ENCODE results near the gene FOXJ3.

DNA sequence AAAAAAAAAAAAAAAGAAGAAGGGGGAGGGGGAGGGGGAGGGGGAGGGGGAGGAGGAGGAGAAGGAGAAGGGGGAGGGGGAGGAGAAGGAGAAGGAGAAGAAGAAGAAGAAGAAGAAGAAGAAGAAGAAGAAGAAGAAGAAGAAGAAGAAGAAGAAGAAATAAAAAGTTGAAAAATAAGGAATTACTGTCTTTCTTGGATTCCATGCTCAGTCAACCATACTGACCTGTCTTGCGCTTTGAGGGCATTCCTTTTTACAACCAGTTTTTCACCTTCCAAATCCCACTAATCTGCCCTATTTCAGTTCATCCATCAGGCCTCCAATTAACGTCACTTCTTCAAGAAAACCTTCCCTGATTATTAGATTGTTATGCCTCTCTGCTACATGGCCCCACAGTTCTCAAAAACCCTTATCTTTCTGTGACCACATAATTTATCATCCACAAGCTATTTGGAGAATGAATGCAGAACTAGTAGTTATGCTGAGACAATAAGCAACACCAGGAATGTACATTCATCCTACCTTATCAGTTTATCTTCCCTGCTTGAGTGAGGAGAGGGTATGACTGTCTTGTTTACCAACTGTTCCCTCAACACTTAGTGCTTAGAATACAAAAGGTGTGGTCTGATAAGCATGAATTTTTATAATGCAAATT, 113.0 kb downstream of the FOXJ3 start:
- TF ChIP-seq, protein P1, sequence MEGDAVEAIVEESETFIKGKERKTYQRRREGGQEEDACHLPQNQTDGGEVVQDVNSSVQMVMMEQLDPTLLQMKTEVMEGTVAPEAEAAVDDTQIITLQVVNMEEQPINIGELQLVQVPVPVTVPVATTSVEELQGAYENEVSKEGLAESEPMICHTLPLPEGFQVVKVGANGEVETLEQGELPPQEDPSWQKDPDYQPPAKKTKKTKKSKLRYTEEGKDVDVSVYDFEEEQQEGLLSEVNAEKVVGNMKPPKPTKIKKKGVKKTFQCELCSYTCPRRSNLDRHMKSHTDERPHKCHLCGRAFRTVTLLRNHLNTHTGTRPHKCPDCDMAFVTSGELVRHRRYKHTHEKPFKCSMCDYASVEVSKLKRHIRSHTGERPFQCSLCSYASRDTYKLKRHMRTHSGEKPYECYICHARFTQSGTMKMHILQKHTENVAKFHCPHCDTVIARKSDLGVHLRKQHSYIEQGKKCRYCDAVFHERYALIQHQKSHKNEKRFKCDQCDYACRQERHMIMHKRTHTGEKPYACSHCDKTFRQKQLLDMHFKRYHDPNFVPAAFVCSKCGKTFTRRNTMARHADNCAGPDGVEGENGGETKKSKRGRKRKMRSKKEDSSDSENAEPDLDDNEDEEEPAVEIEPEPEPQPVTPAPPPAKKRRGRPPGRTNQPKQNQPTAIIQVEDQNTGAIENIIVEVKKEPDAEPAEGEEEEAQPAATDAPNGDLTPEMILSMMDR (IDR thresholded peaks at IDR 0.05), result no peak
- TF ChIP-seq POLR2A (IDR thresholded peaks at IDR 0.05), result no peak
